ENCODE data around the gene POLR3E. TPM values are rescaled to one million over a fixed set of nuclear protein-coding genes. Genes with fewer than 3 reads are reported as not detected.

The POLR3E gene
- total and polyA plus RNA-seq, 2 donors (not counting 1 experiment from before 2014, with no cell fraction given): 97.1 to 98.4 TPM

DNA sequence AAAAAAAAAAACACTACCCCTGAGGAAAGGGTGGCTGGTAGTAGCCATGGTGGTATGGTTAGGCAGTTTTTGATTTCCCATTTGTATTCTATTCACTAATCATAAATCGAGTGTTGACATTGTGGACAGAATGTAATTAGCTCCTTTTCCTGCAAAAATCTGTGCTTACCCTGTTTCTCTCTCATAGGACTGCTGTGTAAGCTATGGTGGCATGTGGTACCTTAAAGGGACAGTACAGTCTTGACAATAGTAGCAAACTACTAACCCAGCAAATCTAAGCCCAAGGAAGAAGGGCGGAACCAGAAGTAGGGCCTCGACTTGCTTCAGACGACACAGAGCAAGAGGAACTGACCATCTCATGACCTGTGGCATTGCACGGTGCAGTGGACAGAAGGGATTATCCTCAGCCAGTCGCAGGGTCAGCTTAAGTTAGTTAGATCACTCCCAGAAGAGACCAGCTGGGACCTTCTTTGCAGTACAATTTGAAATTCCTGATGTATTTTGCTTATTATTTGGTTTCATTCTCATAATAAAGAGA is 36.3 kb downstream of the POLR3E start:
- no peak overlapping the region for H3K4me3 Mint-ChIP-seq

More for the DNA sequence above, 36.3 kb downstream of the POLR3E start:
- no peak for TF ChIP-seq CTCF (IDR thresholded peaks at IDR 0.05)
- TF ChIP-seq EZH2 (IDR thresholded peaks at IDR 0.05; ENCODE audit: borderline replicate concordance, insufficient read depth, low read depth, low read length, poor library complexity, severe bottlenecking): no peak
- Mint-ChIP-seq H3K27me3 (no peaks in the 10 kb centered on the region), H3K4me1 (no peaks in the 10 kb centered on the region), H3K9me3 (ENCODE audit: insufficient read depth) (peaks cover 17% of the 10 kb centered on the region), H3K27ac (no peak overlapping the region)
- ChIA-PET POLR2A (no interaction called here), CTCF (no interaction called here)
- no peak for ATAC-seq (ENCODE audit: low read depth)
- H3K36me3 ChIP-seq (replicated peaks in 1 of 2; ENCODE audit: control extremely low read depth in 1 of 2, control insufficient read depth in 1 of 2, extremely low read depth in 1 of 2, insufficient read depth in 2 of 2, low read length in 1 of 2): peaks cover 22 to 59% of the 10 kb centered on the region in 2 experiments
- H2AFZ ChIP-seq (ENCODE audit: insufficient read depth, low read depth, low read length, poor library complexity, severe bottlenecking): no peak overlapping the region
- H3K79me2 ChIP-seq (ENCODE audit: control insufficient read depth, insufficient read depth, low read length): no peaks in the 10 kb centered on the region
- H3K9ac ChIP-seq (ENCODE audit: low read length): no peak overlapping the region
- H3K4me2 ChIP-seq (replicated peaks; ENCODE audit: low read depth, low read length, poor library complexity, severe bottlenecking): no peak overlapping the region
- intact Hi-C loops (cut with micrococcal nuclease): no loop called here
- no peak overlapping the region for H3K27ac ChIP-seq (ENCODE audit: low read length in 2 of 2)
- 90% methylated on average over 5 of the region's 6 CpGs for WGBS (ENCODE audit: insufficient coverage)
- H3K27me3 ChIP-seq (replicated peaks in 1 of 4; ENCODE audit: control extremely low read depth in 1 of 4, control insufficient read depth in 3 of 4, insufficient read depth in 4 of 4, low read length in 3 of 4): no peaks in the 10 kb centered on the region
- H3K4me1 ChIP-seq (ENCODE audit: control insufficient read depth in 2 of 2, insufficient read depth in 2 of 2, low read length in 2 of 2): no peaks in the 10 kb centered on the region
- H3K4me3 ChIP-seq (ENCODE audit: control extremely low read depth in 1 of 5, extremely low read depth in 1 of 5, insufficient read depth in 1 of 5, low read depth in 2 of 5, low read length in 4 of 5): no peak overlapping the region
- H3K9me3 ChIP-seq (ENCODE audit: control extremely low read depth in 1 of 3, control insufficient read depth in 2 of 3, insufficient read depth in 1 of 3, low read length in 2 of 3): peaks cover 5 to 16% (median 11%) of the 10 kb centered on the region in 3 donors
- DNase-seq: no peak
- H4K20me1 ChIP-seq (ENCODE audit: control insufficient read depth, insufficient read depth, low read length, poor library complexity, severe bottlenecking): no peaks in the 10 kb centered on the region

Data from B cell (primary cell).